WTC11 (cell line): Measurements from ENCODE around the gene MYH9. TPM values are rescaled to one million over a fixed set of nuclear protein-coding genes. Genes with fewer than 3 reads are reported as not detected.
"Not testable (repeated sequence)": the region's sequence is repeated elsewhere in the genome, so short reads cannot be mapped to it uniquely, and the experiment has no call there.

Experiments used
- ATAC-seq: fragments of 200-7000 bp; cut with Tn5 transposase; 2 replicates; pipeline ENCODE4 v1.10.0; 2021; ENCODE audit warnings: mild to moderate bottlenecking, moderate library complexity
- CTCF ChIA-PET: fragments of 300-600 bp; sonication (Branson Sonifier 250); formaldehyde crosslinking; loops from one replicate; lab custom pipeline; 2021; ENCODE audit warnings: antibody characterized with exemption; lab: Charles Lee
- POLR2A ChIA-PET: fragments of 350-600 bp; sonication (Branson Sonifier 250); formaldehyde crosslinking; loops from one replicate; lab custom pipeline; 2021; ENCODE audit warnings: antibody characterized with exemption; lab: Charles Lee
- DNase-seq: peaks from one replicate; pipeline ENCODE4 v3.0.0; 2021; ENCODE audit warnings: low spot score
- H3K27ac Mint-ChIP-seq: 2 replicates; pipeline ENCODE4 v1.8.0; 2021; ENCODE audit warnings: mixed read lengths
- H3K27me3 Mint-ChIP-seq: 2 replicates; pipeline ENCODE4 v1.8.0; 2021; ENCODE audit warnings: low read depth, mild to moderate bottlenecking, moderate library complexity, mixed read lengths
- H3K36me3 Mint-ChIP-seq: 2 replicates; pipeline ENCODE4 v1.8.0; 2021; ENCODE audit warnings: mixed read lengths
- H3K4me1 Mint-ChIP-seq: 2 replicates; pipeline ENCODE4 v1.8.0; 2022; ENCODE audit warnings: mixed read lengths
- H3K4me3 Mint-ChIP-seq: 2 replicates; pipeline ENCODE4 v1.8.0; 2021; ENCODE audit warnings: mild to moderate bottlenecking, moderate library complexity, mixed read lengths
- H3K9me3 Mint-ChIP-seq: 2 replicates; pipeline ENCODE4 v1.8.0; 2021; ENCODE audit warnings: mixed read lengths
- ARID4B ChIP-seq: sonication (generic); formaldehyde crosslinking; IDR thresholded peaks from 2 replicates; pipeline ENCODE4 v1.8.0; 2023; ENCODE audit warnings: missing genetic modification reagents, mild to moderate bottlenecking, borderline replicate concordance
- ATF3 ChIP-seq: sonication (generic); formaldehyde crosslinking; conservative IDR thresholded peaks from 2 replicates; pipeline ENCODE4 v1.8.1; 2022; ENCODE audit warnings: mild to moderate bottlenecking, missing genetic modification reagents
- ERG ChIP-seq: fragments of 250-450 bp; sonication (Bioruptor Pico); IDR thresholded peaks from 2 replicates; pipeline ENCODE4 v1.8.0; 2021; ENCODE audit warnings: mild to moderate bottlenecking
- ETV6 ChIP-seq: sonication (generic); formaldehyde crosslinking; IDR thresholded peaks from 2 replicates; pipeline ENCODE4 v1.8.1; 2022; ENCODE audit warnings: mild to moderate bottlenecking, missing genetic modification reagents
- HMGXB4 ChIP-seq: sonication (generic); formaldehyde crosslinking; IDR thresholded peaks from 2 replicates; pipeline ENCODE4 v1.8.1; 2023; ENCODE audit warnings: mild to moderate bottlenecking, moderate library complexity, missing genetic modification reagents
- IRF1 ChIP-seq: sonication (generic); formaldehyde crosslinking; IDR thresholded peaks from 2 replicates; pipeline ENCODE4 v1.8.0; 2023; ENCODE audit warnings: missing genetic modification reagents
- JUN ChIP-seq: sonication (generic); formaldehyde crosslinking; IDR thresholded peaks from 2 replicates; pipeline ENCODE4 v1.8.0; 2023; ENCODE audit warnings: mild to moderate bottlenecking, missing genetic modification reagents
- KAT7 ChIP-seq: sonication (generic); formaldehyde crosslinking; IDR thresholded peaks from 2 replicates; pipeline ENCODE4 v1.8.1; 2023; ENCODE audit warnings: missing genetic modification reagents, mild to moderate bottlenecking, borderline replicate concordance
- OVOL2 ChIP-seq: fragments of 250-450 bp; sonication (Bioruptor Pico); IDR thresholded peaks from 2 replicates; pipeline ENCODE4 v1.9.0; 2021; ENCODE audit warnings: mild to moderate bottlenecking, borderline replicate concordance
- RORB ChIP-seq: fragments of 250-450 bp; sonication (Bioruptor Pico); IDR thresholded peaks from 2 replicates; pipeline ENCODE4 v1.9.0; 2021; ENCODE audit warnings: mild to moderate bottlenecking
- SP1 ChIP-seq: sonication (generic); formaldehyde crosslinking; conservative IDR thresholded peaks from 2 replicates; pipeline ENCODE4 v1.8.1; 2022; ENCODE audit warnings: missing genetic modification reagents
- STAT6 ChIP-seq: sonication (generic); formaldehyde crosslinking; conservative IDR thresholded peaks from 2 replicates; pipeline ENCODE4 v1.8.1; 2023; ENCODE audit warnings: mild to moderate bottlenecking, low read depth, missing genetic modification reagents, moderate library complexity
- TEAD1 ChIP-seq: sonication (generic); formaldehyde crosslinking; IDR thresholded peaks from 2 replicates; pipeline ENCODE4 v1.8.0; 2022; ENCODE audit warnings: mild to moderate bottlenecking, missing genetic modification reagents
- ZBTB43 ChIP-seq: sonication (generic); formaldehyde crosslinking; IDR thresholded peaks from 2 replicates; pipeline ENCODE4 v1.8.1; 2023; ENCODE audit warnings: mild to moderate bottlenecking, missing genetic modification reagents
- ZNF423 ChIP-seq: fragments of 250-450 bp; sonication (Bioruptor Pico); IDR thresholded peaks from 2 replicates; pipeline ENCODE4 v2.1.2; 2022; ENCODE audit warnings: mild to moderate bottlenecking, moderate library complexity
- total RNA-seq: library from RNA; stranded (reverse); gene quantifications from 3 replicates; pipeline ENCODE4 v1.2.3, GENCODE V29; 2021

Gene MYH9
- total RNA-seq, 1 experiment from 2014 or later, result 277 TPM

GRCh38 chr22:36430863-36431262 lies 43.1 kb upstream of the MYH9 start:
- Mint-ChIP-seq H3K4me1 (peaks cover 43% of the 10 kb centered on the region), H3K27me3 (no peaks in the 10 kb centered on the region), H3K4me3 (no peak overlapping the region), H3K36me3 (no peaks in the 10 kb centered on the region), H3K9me3 (no peaks in the 10 kb centered on the region), H3K27ac (no peak overlapping the region)
- ATAC-seq, result no peak
- DNase-seq, result no peak
- TF ChIP-seq ERG (CRISPR knock-in tag), result no peak
- TF ChIP-seq TEAD1 (CRISPR knock-in tag), result no peak
- no peak for TF ChIP-seq RORB (CRISPR knock-in tag)
- no peak for TF ChIP-seq STAT6 (CRISPR knock-in tag)
- TF ChIP-seq ARID4B, result no peak
- TF ChIP-seq OVOL2 (CRISPR knock-in tag), result no peak
- no peak for TF ChIP-seq ATF3 (CRISPR knock-in tag)
- no peak for TF ChIP-seq IRF1 (CRISPR knock-in tag)
- ChIA-PET POLR2A (no interaction called here), CTCF (no interaction called here)

- CTCF ChIA-PET, H3K4me3 Mint-ChIP-seq, H3K27me3 Mint-ChIP-seq, ATAC-seq, H3K9me3 Mint-ChIP-seq, DNase-seq, H3K36me3 Mint-ChIP-seq, H3K27ac Mint-ChIP-seq, POLR2A ChIA-PET: not testable (repeated sequence)
- peaks cover 23% of the 10 kb centered on the region for H3K4me1 Mint-ChIP-seq
Measured at GRCh38 chr22:36427952-36428351, 40.2 kb upstream of the MYH9 start.

- TF ChIP-seq ZNF423 (CRISPR knock-in tag) (peak; percentile 74), JUN (CRISPR knock-in tag) (no peak), ETV6 (CRISPR knock-in tag) (peak; percentile 48; the same call in 1 of the 2 replicates), KAT7 (no peak), HMGXB4 (CRISPR knock-in tag) (no peak), ZBTB43 (CRISPR knock-in tag) (no peak), SP1 (no peak)
- TF ChIP-seq, all 79 proteins: peak for 2
- peaks cover 14% of the 10 kb centered on the region for H3K4me1 Mint-ChIP-seq
- no peaks in the 10 kb centered on the region for H3K36me3 Mint-ChIP-seq
- DNase-seq (no peak), ATAC-seq (no peak; the same call in 1 of the 2 replicates)
- H3K27me3 Mint-ChIP-seq, result no peaks in the 10 kb centered on the region
- H3K27ac Mint-ChIP-seq, result peak overlapping the region; percentile 55; the same call in 1 of the 2 replicates
- H3K4me3 Mint-ChIP-seq, result no peak overlapping the region
- ChIA-PET CTCF (interaction anchor here (0.6 to 1.2 kb wide), 7 partner anchors 9 to 124 kb away, joined by 3 to 4 read pairs (median 3); partner anchors contain the start of gene TXN2), POLR2A (interaction anchor here (1.2 kb wide), 1 partner anchor 39 kb away, joined by 3 read pairs; no protein-coding TSS in a partner anchor)
- no peaks in the 10 kb centered on the region for H3K9me3 Mint-ChIP-seq
Measured at GRCh38 chr22:36425977-36426523, 38.3 kb upstream of the MYH9 start.
